Adrenal gland (tissue), 5 donors: ENCODE data around the gene COPZ2.

Experiments
- CTCF ChIP-seq, 6 experiments: fragments of 450-650 bp in 4 of 6; fragments of 200-600 bp in 2 of 6; sonication (generic) in 1 of 6; IDR thresholded peaks; 1 replicate in 5 of 6; 2 replicates in 1 of 6; pipeline versions ENCODE4 v1.5.1 to v1.8.0; 2016 to 2021; ENCODE audit warnings: antibody characterized with exemption in 6 of 6, mild to moderate bottlenecking in 2 of 6, moderate library complexity in 1 of 6
- POLR2A ChIP-seq, 2 donors: fragments of 450-650 bp; IDR thresholded peaks; one replicate each; pipeline ENCODE4 v1.6.1; 2017; ENCODE audit warnings: antibody characterized with exemption in 2 of 2, mild to moderate bottlenecking in 2 of 2, moderate library complexity in 1 of 2
- donor health status: DM: no; HTN: no; CAD: no.

DNA sequence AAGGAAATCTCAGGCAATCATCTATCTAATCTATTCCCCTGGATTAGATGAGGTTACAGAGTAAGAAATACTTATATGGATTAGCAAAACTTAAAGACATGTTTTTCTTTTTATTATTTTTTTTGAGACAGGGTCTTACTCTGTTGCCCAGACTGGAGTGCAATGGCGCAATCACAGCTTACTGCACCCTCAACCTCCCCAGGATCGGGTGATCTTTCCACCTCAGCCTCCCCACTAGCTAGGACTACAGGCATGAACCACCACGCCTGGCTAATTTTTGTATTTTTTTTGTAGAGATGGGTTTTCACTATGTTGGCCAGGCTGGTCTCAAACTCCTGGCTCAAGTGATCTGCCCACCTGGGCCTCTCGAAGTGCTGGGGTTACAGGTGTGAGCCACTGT, 7.3 kb upstream of the COPZ2 start:
- TF ChIP-seq CTCF (IDR thresholded peaks at IDR 0.05) (no peak), POLR2A (IDR thresholded peaks at IDR 0.05) (no peak)
